GM12874 (cell line): ENCODE measurements around the gene PSMG3.

Experiments used
- TF ChIP-seq, protein P1 (sequence below): IDR thresholded peaks from 2 replicates; pipeline ENCODE4 v1.5.1; 2011; ENCODE audit warnings: low read depth, mild to moderate bottlenecking, control low read depth, low read length, moderate library complexity; ENCODE audit not compliant: insufficient read depth

Gene PSMG3

DNA sequence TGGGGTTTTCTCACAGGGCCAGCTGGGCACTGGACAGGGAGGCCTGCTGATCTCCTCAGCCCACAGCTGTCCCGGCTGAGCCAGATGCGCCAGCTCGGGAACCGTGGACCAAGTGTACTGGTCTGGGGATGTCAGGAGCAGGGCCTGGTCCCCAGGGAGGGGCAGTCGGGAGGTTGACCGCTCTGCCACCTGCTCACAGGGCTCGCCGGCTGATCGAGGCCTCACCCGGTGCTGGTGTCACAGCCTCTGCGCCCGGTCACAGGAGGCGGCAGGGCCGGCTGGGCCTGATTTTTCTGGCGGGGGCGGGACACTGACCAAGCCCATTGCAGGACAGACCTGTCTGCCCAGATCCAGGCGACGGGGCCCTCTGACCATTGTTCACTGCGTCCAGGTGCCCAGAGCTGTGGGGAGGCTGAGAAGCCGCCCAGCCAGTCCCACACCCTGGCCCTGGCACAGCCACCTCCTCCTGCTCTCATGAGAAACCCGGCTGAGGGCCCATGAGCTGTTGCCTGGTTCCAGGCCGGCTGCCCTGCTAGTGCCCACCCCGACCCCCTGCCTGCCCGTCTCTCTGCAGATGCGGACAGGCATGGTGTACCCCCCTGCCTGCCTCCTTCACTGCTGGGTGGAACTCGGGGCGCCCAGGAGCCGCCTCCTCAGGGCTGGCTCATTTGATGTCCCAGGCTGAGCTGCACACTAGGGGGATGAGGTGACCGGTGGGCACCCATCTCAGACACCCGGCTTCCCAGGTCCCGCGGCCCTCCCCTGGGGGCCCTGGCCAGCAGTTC is 10.8 kb downstream of the PSMG3 start:
- TF ChIP-seq, protein P1, sequence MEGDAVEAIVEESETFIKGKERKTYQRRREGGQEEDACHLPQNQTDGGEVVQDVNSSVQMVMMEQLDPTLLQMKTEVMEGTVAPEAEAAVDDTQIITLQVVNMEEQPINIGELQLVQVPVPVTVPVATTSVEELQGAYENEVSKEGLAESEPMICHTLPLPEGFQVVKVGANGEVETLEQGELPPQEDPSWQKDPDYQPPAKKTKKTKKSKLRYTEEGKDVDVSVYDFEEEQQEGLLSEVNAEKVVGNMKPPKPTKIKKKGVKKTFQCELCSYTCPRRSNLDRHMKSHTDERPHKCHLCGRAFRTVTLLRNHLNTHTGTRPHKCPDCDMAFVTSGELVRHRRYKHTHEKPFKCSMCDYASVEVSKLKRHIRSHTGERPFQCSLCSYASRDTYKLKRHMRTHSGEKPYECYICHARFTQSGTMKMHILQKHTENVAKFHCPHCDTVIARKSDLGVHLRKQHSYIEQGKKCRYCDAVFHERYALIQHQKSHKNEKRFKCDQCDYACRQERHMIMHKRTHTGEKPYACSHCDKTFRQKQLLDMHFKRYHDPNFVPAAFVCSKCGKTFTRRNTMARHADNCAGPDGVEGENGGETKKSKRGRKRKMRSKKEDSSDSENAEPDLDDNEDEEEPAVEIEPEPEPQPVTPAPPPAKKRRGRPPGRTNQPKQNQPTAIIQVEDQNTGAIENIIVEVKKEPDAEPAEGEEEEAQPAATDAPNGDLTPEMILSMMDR, result no peak

DNA sequence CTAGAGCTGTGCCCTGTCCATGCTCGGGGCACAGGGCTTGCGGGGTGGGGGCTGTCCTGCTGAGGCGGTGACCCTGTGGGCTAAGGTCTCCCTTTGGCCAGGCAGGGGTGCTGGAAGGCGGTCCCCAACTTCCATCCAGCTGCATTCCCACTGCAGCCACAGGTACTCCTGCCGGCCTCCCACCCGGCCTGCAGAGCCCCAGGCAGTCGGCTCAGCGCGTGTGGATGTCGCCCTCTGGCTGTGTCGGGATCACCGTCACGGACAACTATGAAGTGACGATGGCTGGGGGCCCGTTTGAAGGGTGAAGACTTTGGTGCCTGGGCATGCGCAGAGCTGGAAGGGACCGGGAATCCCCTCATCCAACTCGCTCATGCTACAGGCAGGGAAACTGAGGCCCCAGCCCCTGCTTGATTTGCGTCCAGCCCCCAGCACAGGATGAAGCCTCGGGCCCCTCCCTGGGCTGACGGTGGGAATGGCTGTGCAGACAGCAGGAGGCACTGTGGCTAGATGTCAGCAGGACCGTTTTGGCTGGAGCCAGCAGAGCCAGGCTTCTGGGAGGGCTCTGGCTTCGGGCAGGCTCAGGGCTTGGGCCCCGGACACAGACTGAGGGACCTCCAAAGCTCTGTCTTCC is 11.5 kb downstream of the PSMG3 start:
- TF ChIP-seq, protein P1, result no peak

DNA sequence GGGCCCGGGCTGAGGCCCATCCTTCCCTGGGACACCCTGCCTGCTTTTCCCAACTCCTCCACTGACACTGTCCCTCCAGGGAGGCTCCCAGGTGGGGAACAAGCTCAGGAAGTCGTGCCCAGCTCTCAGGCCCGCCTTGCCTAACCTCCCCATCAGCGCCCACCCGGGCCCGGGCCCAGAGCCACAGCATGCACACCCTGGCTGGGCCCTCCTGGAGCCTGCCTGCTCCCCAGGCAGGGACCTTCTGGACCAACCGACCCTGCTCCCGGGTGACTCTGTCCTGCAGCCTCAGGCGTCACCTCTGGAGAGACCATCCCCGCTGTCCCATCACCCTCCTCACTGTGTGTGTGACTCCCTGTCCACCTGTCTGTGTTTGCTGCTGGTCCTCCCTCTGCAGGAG is 12.1 kb downstream of the PSMG3 start:
- TF ChIP-seq, protein P1, result no peak

GRCh38 chr7:1557006-1557405 is 12.8 kb downstream of the PSMG3 start:
- TF ChIP-seq, protein P1, result no peak

- TF ChIP-seq, protein P1, result peak; percentile 48
Measured at GRCh38 chr7:1555813-1556543, 13.9 kb downstream of the PSMG3 start, which contains the start of gene TMEM184A. TMEM184A (minus strand) TSS chr7:1556205; CDS start chr7:1555484, 721 bp downstream.

DNA sequence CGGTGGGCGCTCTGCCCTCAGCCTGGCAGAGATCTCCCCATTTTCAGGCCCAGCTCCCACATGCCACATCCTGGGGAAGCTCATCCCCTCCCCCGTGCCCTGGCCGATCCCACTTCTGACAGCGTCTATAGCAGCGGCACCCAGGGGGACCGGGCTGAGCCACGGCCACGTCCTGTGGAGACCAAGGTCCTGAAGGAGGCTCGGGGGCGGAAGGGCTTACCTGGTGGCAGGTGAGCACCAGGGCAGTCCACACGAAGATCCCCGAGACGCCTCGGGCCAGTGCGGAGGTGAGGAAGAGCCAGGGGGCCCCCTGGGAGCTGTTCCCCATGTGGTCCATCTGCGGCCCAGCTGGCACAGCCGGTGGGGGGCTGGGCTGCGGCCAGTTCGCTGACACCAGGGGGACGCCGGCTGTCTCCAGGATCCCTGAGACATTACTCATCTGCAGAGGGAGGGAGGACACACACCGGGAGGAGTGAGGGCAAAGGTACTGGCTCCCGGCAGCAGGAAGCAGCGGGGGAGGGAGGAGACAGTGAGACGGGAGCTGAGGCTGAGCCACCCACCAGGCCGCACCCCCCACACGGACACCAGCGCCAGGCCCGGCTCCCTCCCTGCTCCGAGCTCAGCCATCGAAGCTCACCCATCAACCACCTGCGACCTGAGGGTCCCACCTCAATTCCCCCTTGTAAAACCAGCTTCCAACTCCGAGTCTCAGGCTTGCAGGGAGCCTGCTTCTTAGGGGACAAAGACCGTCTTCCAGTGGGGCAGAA is 14.6 kb downstream of the PSMG3 start:
- TF ChIP-seq, protein P1, result no peak
